Large intestine (tissue), 3 donors: ENCODE results near the gene RAP1GAP. TPM values are rescaled to one million over a fixed set of nuclear protein-coding genes. Genes with fewer than 3 reads are reported as not detected.

Experiments
- DNase-seq, 2 donors: peaks; one replicate each; pipeline versions ENCODE4 v3.0.0 to v3.0.0-alpha.2; 2013
- H3K27ac ChIP-seq: one replicate; pipeline ENCODE4 v1.5.1; 2013; ENCODE audit warnings: low read length
- H3K27me3 ChIP-seq: 2 replicates; pipeline ENCODE4 v1.6.1; 2013; ENCODE audit warnings: low read length; ENCODE audit not compliant: control insufficient read depth, insufficient read depth
- H3K36me3 ChIP-seq: 2 replicates; pipeline ENCODE4 v1.6.1; 2013; ENCODE audit warnings: low read length; ENCODE audit not compliant: control insufficient read depth, insufficient read depth
- H3K4me1 ChIP-seq: one replicate; pipeline ENCODE4 v1.6.1; 2013; ENCODE audit warnings: low read length; ENCODE audit not compliant: control insufficient read depth, insufficient read depth
- H3K4me3 ChIP-seq: one replicate; pipeline ENCODE4 v1.5.1; 2013; ENCODE audit warnings: low read length
- H3K9me3 ChIP-seq: one replicate; pipeline ENCODE4 v1.6.1; 2013; ENCODE audit warnings: mild to moderate bottlenecking, low read depth, low read length, moderate library complexity; ENCODE audit not compliant: control insufficient read depth
- WGBS: methylation state at CpG from one replicate; pipeline ENCODE4 v1.1.5; 2013; ENCODE audit warnings: low lambda C conversion rate; ENCODE audit not compliant: insufficient coverage; 5-methylcytosine and 5-hydroxymethylcytosine counted together
- polyA plus RNA-seq: library from polyadenylated mRNA; unstranded; fragments of 120-200 nt; gene quantifications from one replicate; pipeline ENCODE4 v1.2.1, GENCODE V29; 2013

RAP1GAP gene
- polyA plus RNA-seq, 1 donor = 68.1 TPM

DNA sequence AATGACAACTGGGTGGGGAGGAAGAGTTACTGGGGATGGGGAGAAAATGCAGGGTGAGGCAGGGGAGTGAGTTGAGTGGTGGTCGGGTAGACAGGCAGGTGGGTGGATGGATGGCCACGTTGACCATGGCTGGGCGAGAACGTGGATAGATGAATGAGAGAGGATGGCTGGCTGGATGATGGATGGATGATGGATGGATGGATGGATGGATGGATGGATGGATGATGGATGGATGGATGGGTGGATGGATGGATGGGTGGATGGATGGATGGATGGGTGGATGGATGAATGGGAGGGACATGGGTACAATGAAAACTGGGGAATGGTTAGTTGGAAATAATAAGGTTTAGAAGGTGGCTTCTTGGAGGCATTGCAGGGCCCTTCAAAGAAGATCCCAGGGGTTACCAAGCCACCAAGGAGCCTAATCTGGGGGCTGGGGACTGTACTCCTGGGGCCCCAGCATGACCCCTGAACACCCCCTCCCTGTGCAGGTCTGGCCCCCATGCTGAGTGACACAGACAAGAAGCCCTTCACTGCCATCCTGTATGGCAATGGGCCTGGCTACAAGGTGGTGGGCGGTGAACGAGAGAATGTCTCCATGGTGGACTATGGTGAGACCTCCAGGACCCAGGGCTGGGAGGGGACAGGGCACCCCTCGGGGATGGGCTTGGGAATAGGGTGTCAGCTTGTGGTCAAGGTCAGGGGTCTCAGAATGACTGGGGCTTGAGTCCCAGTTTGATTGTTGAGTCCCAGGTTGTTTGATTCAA, 92.9 kb downstream of the RAP1GAP start:
- H3K36me3 ChIP-seq = no peaks in the 10 kb centered on the region
- no peaks in the 10 kb centered on the region for H3K4me1 ChIP-seq
- no peak overlapping the region for H3K4me3 ChIP-seq
- WGBS = no CpG with 5 or more reads among the region's 7 CpGs
- H3K27ac ChIP-seq = no peak overlapping the region
- H3K27me3 ChIP-seq = no peaks in the 10 kb centered on the region
- no peak for DNase-seq
- peaks cover 4% of the 10 kb centered on the region for H3K9me3 ChIP-seq

GRCh38 chr1:21575351-21575942, 93.7 kb downstream of the RAP1GAP start:
- no peak for DNase-seq
- WGBS = no CpG with 5 or more reads among the region's 18 CpGs
- no peaks in the 10 kb centered on the region for H3K36me3 ChIP-seq
- H3K4me3 ChIP-seq = no peak overlapping the region
- H3K9me3 ChIP-seq = peaks cover 4% of the 10 kb centered on the region
- H3K4me1 ChIP-seq = no peaks in the 10 kb centered on the region
- H3K27ac ChIP-seq = no peak overlapping the region
- no peaks in the 10 kb centered on the region for H3K27me3 ChIP-seq

GRCh38 chr1:21574466-21575151, 94.5 kb downstream of the RAP1GAP start:
- DNase-seq = peak in 1 of 2 donors; percentile 13
- Histone ChIP-seq H3K4me3 (no peak overlapping the region), H3K4me1 (peaks cover 3% of the 10 kb centered on the region), H3K36me3 (no peaks in the 10 kb centered on the region), H3K9me3 (peaks cover 4% of the 10 kb centered on the region), H3K27me3 (no peaks in the 10 kb centered on the region), H3K27ac (no peak overlapping the region)
- no CpG with 5 or more reads among the region's 31 CpGs for WGBS

DNA sequence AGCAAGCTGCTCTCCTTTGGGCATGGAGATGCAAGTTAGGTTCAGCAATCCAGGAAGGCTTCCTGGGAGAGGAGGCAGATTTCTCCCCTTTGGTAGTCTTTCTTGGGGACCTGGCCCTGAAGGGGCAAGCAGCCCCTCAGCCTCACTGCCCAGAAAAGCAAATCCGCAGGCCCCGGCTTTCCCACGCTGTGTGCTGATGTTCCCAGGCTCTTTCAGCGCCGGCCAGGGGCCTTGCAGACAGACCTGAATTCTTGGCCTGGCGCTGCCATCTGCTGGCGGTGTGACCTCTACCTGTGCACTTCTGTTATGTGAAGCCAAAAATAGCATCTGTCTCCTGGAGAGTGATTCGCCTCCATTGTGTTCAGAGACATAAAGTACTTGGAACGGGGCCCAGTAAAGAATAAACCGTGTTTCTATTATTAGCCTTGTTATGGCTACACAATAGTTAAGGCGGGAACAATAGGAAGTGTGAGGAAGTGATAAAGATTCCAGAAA, 95.1 kb downstream of the RAP1GAP start:
- Histone ChIP-seq H3K27ac (no peak overlapping the region), H3K9me3 (peaks cover 4% of the 10 kb centered on the region)
- no CpG with 5 or more reads among the region's 11 CpGs for WGBS

GRCh38 chr1:21573475-21573874, 95.7 kb downstream of the RAP1GAP start:
- H3K9me3 ChIP-seq = peaks cover 4% of the 10 kb centered on the region
- peaks cover 6% of the 10 kb centered on the region for H3K4me1 ChIP-seq
- WGBS = no CpG with 5 or more reads among the region's 11 CpGs
- H3K4me3 ChIP-seq = no peak overlapping the region
- H3K36me3 ChIP-seq = no peaks in the 10 kb centered on the region
- DNase-seq = no peak
- no peak overlapping the region for H3K27ac ChIP-seq
- H3K27me3 ChIP-seq = no peaks in the 10 kb centered on the region

More for the DNA sequence above, 95.1 kb downstream of the RAP1GAP start:
- Histone ChIP-seq H3K4me1 (peaks cover 6% of the 10 kb centered on the region), H3K36me3 (no peaks in the 10 kb centered on the region), H3K4me3 (no peak overlapping the region), H3K27me3 (no peaks in the 10 kb centered on the region)
- DNase-seq = peak; percentile 47 to 60

- H3K27ac ChIP-seq = no peak overlapping the region
- H3K9me3 ChIP-seq = peaks cover 4% of the 10 kb centered on the region
- whole genome bisulfite sequencing = no CpG with 5 or more reads among the region's 13 CpGs
- H3K4me3 ChIP-seq = no peak overlapping the region
- H3K36me3 ChIP-seq = no peaks in the 10 kb centered on the region
- no peak for DNase-seq
- no peaks in the 10 kb centered on the region for H3K27me3 ChIP-seq
- H3K4me1 ChIP-seq = peaks cover 6% of the 10 kb centered on the region
Measured at GRCh38 chr1:21572735-21573277, 96.4 kb downstream of the RAP1GAP start.

DNA sequence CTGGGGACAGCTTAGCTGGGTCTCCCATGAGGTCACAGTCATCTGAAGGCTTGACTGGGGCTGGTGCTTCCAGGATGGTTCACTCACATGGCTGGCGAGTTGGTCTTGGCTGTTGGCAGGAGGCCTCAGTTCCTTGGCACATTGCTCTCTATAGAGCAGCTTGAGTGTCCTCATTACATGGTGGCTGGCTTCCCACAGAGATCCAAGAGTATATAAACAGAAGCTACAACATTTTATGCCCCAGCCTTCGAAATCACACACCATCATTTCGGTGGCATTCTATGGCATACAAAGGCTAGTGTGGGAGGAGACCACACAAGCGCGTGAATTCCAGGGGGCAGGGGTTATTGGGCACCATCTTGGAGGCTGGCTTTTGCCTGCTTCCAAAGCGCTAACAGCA, 96.9 kb downstream of the RAP1GAP start:
- no peak for DNase-seq
- WGBS = no CpG with 5 or more reads among the region's 6 CpGs
- Histone ChIP-seq H3K36me3 (no peaks in the 10 kb centered on the region), H3K27me3 (no peaks in the 10 kb centered on the region), H3K4me1 (peaks cover 6% of the 10 kb centered on the region), H3K4me3 (no peak overlapping the region), H3K9me3 (peaks cover under 1% of the 10 kb centered on the region), H3K27ac (no peak overlapping the region)

DNA sequence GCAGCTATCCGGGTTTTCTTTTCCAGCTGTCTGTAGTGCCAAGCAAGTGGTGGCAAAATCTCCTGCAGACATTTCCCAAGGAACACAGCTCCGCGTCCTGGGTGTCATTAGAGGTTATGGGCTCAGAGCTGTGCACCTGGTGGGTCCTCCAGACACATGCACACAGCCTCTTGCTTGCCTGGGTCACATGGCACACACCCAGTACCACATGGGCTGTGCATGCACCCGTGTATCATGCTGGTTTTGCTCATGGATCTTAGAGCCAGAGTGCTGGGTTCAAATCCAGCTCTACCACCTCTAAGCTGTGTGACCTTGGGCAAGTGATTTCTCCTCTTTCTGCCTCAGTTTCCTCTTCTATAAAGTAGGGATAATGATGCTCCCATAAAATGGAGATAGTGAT, 98.3 kb downstream of the RAP1GAP start:
- peaks cover 6% of the 10 kb centered on the region for H3K4me1 ChIP-seq
- no peaks in the 10 kb centered on the region for H3K36me3 ChIP-seq
- H3K9me3 ChIP-seq = no peaks in the 10 kb centered on the region
- no peak overlapping the region for H3K27ac ChIP-seq
- no peaks in the 10 kb centered on the region for H3K27me3 ChIP-seq
- no peak overlapping the region for H3K4me3 ChIP-seq
- no CpG with 5 or more reads among the region's 4 CpGs for WGBS
- no peak for DNase-seq

GRCh38 chr1:21570528-21570875, 98.7 kb downstream of the RAP1GAP start:
- H3K27ac ChIP-seq = no peak overlapping the region
- no CpG with 5 or more reads among the region's 5 CpGs for WGBS

DNA sequence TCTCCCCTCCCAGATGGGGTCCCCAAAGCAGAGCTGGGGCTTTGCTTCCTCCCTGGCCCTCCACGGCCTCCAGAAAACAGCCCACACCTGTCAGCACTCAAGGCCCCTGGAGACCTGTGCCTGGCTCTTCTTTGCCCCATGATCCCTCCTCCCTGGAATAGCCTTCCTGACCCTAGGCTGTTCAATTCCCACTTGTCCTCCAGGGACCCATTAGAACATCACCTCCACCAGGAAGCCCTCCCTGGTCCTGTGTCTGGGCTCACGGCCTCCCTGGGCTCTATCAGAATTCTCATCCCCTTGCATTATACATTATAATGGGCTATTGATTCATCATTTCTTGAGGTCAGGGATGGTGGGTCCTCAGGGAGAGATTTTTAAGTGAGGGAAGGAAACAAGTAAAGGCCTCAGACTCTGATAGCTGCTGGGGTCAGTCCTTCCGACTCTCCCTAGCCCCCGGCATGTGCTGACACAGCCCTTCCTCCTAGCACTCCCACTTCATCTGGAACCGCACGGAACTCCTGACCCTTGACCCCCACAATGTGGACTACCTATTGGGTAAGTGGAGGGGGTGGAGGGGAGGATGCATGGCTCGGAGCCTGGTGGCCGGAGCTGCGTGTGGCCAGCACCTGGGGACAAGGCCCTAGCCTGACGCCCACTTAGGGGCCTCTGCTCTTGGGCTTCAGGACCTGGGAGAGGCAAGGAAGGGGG, 99.2 kb downstream of the RAP1GAP start:
- no peak overlapping the region for H3K27ac ChIP-seq
- H3K4me3 ChIP-seq = no peak overlapping the region
- no CpG with 5 or more reads among the region's 10 CpGs for WGBS
- DNase-seq = peak in 1 of 2 donors; percentile 20
- no peaks in the 10 kb centered on the region for H3K27me3 ChIP-seq
- H3K4me1 ChIP-seq = peaks cover 6% of the 10 kb centered on the region
- H3K36me3 ChIP-seq = no peaks in the 10 kb centered on the region
- H3K9me3 ChIP-seq = no peaks in the 10 kb centered on the region

More at GRCh38 chr1:21570528-21570875, 98.7 kb downstream of the RAP1GAP start:
- Histone ChIP-seq H3K27me3 (no peaks in the 10 kb centered on the region), H3K36me3 (no peaks in the 10 kb centered on the region), H3K4me3 (no peak overlapping the region), H3K4me1 (peaks cover 6% of the 10 kb centered on the region), H3K9me3 (no peaks in the 10 kb centered on the region)
- DNase-seq = no peak
